GM21786 (cell line): ENCODE measurements around the gene MYO1G.
"Not testable (repeated sequence)": the region's sequence is repeated elsewhere in the genome, so short reads cannot be mapped to it uniquely, and the experiment has no call there.

Experiments used
- ATAC-seq: cut with Tn5 transposase; IDR thresholded peaks from one replicate; pipeline ENCODE4 v1.9.1; 2021; ENCODE audit not compliant: unreplicated experiment

The MYO1G gene

DNA sequence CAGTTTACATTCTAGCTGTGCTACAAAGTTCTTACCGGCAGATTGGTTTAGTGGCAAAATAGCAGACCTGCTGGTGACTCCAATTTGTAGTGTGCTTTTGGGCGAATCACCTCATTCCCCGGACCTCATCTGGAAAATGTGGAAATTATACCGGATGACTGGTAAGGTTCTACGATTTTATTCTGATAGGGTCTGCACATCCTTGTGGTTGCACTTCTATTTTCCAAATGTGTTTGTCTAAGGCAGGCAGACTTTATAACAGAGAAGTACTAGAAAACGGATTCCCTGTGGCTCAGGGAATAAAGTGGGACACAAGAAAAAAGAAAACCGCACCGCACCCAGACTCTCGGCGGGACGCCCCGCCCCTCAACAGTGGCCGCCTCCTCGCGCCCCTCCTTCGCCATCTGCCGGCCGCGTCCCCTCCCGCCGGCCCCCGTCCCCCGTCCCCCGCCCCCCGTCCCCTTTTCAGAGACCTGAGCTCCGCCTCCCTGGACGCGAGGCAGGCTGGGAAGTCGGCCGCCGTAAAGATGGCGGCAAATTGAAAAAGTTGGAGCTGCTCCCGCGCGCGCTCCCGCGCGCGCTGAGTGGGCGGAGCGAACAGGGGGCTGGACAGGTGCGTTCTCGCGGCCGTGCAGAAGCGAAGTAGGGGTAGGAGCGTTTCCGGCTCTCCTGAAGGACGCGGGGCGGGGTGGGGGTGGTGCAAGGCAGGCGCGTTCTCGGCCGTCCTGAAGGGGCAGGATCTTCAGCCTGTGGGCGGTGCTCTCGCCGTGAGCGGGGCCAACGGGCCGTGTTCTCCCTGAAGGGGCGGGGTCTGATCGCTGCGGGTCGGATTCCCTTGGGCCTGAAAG is 20.7 kb upstream of the MYO1G start:
- ATAC-seq: peak; percentile 73

- ATAC-seq: no peak
Measured at GRCh38 chr7:44998153-44998871, 19.5 kb upstream of the MYO1G start.

GRCh38 chr7:44995555-44996493 is 17.0 kb upstream of the MYO1G start:
- ATAC-seq: no peak

DNA sequence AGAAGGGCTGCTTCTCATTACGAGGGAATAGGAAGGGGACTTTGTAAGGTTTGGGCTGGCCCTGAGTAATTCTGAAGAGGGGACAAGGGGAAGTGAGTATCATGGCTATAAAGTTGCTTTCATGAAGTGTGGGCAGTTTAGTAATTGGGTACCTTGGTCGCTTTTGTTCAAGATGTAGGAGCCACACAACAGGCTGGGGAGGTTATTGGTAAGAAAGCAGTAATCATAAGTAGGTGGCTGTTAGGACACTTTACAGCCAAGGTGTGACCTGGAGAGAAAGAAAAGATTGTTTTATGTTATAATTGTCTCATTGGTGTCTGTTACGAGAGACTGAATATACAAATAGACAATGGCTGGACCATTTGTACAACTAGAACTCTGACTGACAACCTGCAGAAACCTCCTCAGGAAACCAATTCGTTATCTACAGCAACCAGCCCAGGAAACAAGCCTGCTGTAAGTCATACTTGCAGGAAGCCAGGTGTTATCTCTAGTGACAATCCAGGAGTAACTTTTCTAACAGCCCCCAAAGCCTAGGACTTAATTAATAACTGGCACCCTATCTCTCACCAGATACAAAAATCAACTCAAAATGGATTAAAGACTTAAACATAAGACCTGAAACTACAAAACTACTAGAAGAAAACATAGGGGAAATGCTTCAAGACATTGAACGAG is 16.2 kb upstream of the MYO1G start:
- no peak for ATAC-seq

DNA sequence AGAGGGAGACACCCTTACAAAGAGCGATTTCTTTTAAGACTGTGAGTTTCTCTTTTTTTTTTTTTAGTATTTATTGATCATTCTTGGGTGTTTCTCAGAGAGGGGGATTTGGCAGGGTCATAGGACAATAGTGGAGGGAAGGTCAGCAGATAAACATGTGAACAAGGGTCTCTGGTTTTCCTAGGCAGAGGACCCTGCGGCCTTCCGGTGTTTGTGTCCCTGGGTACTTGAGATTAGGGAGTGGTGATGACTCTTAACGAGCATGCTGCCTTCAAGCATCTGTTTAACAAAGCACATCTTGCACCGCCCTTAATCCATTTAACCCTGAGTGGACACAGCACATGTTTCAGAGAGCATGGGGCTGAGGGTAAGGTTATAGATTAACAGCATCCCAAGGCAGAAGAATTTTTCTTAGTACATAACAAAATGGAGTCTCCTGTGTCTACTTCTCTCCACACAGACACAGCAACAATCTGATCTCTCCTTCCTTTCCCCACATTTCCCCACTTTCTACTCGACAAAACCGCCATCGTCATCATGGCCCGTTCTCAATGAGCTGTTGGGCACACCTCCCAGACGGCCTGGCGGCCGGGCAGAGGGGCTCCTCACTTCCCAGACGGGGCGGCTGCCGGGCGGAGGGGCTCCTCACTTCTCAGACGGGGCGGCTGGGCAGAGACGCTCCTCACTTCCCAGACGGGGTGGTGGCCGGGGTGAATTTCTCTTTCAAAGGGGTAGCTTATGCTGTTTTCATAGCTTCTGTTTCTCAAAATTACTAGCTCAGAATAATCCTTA is 13.4 kb upstream of the MYO1G start:
- ATAC-seq: not testable (repeated sequence)

DNA sequence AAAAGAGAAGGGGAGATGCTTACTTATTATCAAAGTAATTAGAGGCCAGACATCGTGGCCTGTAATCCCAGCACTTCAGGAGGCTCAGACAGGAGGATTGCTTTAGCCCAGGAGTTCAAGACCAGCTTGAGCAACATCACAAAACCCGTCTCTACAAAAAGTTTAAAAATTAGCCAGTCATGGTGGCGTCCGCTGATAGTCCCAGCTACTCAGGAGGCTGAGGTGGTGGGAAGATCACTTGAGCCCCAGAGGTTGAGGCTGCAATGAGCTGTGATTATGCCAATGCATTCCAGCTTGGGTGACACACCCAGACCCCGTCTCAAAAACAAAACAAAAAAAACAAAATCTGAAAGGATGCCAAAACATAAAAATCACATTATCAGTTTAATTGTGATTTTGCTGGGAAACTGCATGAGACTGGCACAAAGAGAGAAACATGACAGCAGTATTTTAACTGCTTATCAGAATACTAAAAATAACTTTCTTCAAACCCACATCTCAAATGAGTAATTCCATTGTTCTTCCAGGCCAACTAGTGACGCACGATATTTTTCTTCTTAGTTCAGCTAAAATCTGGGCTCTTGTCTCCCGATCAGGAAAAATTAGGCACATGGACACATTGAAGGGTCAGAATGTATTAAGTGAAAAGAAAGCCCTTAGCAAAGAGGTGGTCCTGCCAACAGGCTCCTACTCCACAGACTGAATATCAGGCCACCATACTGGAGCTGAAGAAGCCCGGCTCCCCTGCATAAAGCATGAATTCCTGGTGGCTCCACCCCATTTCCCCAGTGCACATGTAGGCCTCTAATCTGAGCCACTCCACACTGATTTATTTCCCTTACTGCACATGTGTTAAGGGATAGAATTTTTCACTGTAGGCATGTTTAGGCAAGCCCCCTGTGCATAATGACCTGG is 11.6 kb upstream of the MYO1G start:
- ATAC-seq: no peak

DNA sequence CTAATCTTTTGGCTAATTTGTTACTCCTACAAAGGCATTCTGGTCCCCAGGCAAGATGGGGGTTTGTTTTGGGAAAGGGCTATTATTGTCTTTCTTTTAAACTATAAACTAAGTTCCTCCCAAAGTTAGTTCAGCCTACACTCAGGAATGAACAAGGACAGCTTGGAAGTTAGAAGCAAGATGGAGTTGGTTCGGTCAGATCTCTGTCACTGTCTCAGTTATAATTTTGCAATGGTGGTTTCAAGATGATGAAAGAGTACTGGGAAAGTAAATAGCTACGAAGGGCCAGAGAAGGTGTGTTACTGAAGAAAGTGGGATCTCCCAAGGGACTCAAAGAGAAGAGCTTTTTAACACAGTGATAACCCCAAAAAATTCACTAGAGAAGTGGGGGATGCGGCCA is 10.3 kb upstream of the MYO1G start:
- ATAC-seq: no peak

- ATAC-seq: no peak
Measured at GRCh38 chr7:44988701-44989100, 9.9 kb upstream of the MYO1G start.

GRCh38 chr7:44987996-44988395 is 9.2 kb upstream of the MYO1G start:
- no peak for ATAC-seq

DNA sequence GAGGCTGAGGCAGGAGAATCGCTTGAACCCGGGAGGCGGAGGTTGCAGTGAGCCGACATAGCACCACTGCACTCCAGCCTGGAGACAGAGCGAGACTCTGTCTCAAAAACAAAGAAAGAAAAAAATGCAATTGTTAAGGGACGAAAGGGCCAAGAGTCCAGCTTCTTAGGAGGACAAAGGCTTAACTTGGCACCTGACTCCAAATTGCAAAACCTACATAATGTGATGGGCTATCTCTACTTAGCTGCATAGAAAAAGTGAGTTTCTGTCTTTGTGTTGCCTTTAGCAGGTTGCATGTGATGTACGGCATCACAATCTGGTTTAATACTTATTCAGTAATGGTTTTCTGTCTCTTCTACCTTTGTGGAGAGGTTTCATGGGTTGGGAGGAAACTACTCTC is 8.6 kb upstream of the MYO1G start:
- ATAC-seq: no peak

DNA sequence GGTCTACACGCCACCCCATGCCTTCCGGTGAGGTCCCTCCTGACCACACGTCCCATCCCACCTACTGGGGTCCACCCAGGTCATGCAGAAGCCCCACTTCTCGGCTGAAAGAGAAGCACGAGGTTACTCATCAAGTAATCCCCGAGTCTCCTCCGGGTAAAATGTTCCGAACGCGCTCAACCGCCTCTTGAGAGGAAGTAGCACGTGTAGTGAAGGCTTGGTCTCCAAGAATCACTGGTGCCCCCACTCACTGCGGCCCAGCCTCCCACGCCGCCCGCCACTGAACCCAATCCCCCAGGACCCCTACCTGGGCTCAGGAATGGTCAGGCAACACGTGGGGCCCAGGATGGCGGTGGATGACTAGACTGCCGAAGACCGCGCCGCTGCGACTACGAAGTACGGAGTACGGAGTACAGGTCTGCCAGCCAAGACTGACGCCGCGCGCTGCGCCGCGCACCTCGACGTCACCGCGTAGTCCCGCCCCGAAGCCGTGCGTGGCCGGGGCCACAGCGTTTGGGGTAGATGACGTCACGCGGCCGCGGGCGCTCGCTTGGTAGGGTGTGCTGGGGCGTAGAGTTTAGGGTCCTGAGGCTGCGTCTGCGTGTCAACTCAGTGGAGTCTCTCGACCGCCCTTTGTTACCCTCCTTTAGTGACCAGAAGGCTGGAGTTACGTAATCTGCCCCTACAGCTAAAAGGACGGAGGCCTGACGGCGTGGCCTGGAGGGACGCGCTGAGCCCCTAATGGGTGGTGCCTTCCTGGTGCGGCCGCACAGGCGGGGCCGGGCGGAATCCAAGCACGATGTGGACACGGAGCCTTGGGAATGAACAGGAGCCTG is 7.6 kb upstream of the MYO1G start:
- peak; percentile 92 for ATAC-seq

GRCh38 chr7:44985900-44986217 is 7.0 kb upstream of the MYO1G start:
- no peak for ATAC-seq

DNA sequence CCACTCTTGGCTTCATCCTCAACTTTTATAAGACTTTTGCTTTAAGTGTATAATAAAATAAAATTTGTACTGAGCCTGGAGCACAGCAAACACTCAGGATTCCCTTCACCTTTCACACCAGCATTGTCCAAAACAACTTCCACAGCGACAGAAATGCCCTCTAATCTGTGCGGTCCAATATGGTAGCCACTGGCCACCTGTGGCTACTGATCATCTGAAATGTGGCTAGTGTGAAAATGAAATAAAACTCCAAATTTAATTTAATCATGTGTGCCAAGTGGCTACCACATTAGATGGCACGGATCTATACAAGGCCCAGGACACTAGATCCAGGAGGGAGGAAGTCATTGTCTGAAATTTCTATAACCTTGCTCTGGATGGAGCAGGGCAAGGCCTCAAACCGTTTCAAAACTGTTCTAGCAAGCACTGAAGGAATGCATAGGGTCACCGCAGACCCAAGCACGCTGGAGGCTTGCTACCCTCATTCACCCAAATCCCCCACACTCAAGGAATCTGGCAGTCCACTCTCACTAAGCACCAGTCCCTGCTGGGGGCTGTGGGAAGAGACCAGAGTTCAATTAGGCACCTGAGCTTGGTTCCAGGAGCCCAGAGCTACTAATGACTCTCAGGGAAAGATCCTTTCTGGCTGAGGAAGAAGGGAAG is 6.3 kb upstream of the MYO1G start:
- no peak for ATAC-seq

DNA sequence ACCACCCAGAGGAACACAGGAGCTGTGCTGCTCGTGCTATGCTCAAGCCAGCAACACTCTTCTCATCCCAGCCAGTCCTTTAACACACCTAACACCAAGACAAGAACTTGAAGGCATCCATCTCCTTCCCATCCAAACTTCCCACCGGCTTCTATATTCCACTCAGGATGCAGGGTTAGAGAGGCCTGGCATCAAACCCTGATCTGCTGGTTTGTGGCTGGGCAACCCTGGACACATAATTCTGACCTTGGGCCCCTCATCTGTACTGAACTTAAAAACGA is 5.6 kb upstream of the MYO1G start:
- ATAC-seq: no peak

DNA sequence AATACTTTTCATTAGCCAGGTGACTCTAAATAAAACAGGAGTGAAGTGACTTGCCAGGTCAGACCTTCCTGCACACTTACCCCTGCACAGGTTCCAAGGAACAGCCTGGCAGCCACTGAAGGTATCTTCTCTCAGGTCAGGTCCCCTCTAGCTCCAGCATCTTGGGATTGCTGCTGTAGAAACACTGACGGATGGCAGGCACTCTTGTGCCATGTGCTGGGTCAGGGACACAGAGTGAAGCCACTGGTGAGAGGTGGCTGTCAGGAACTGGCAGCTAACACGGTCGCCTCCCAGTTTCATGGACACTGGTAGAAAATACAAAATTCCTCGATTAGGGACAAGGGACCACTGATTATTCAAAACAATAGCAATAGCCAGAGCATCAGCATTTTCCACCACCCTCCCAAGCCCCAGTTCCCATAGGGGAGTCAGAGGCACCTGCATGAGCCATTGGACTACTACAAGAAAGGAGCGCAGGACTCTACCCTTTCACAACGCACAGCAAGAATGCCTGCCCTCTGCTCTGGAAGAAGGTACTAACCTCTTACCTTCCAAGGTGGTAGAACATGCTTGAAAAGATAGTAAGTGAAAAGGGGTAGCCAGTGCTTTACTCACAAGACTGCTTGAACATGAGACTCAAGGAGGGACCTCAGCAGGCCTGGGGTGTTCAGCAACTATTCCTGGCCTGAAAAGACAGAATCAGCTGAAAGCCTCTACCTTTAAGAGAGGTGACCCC is 5.1 kb upstream of the MYO1G start:
- ATAC-seq: no peak

DNA sequence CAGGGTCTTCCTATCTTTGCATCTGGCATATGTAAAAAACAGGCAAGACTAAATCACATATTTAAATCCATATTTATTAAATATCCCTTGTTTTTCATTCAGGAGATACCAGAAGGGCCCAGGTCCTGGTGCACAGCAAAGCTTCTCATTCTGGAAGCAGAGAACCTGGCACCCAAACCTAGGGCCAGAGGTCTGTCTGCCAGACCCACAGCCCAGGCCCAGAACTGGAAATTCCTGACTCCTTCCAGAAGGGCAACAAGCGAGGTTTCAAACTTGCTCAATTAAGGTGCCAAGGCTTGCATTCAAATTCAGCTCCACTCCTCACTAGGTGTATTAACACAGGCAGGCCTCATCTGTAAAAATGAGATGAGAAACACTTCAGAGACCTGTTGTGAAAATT is 4.2 kb upstream of the MYO1G start:
- no peak for ATAC-seq

DNA sequence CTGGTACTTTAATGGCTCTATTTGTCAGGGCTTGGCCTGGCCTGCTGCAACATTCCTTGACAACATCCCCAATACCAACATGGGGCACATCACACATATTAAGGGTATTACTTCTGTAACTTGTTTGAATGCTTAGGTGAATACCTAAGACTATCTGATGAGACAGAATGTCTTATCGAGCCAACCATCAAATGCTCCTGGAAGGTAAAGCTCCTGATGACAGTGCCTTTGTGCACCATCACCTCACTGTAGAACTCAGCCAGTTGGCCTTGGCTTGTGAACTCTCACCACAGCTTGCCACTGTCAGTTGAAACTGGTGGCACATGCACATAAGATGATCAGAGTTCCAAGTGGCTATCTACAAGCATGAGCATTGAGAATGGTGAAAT is 3.7 kb upstream of the MYO1G start:
- ATAC-seq: no peak
